ENCODE data around the gene VPREB3.
"Not testable (repeated sequence)": the region's sequence is repeated elsewhere in the genome, so short reads cannot be mapped to it uniquely, and the experiment has no call there.

VPREB3 gene

GRCh38 chr22:23744485-23744884, 9.7 kb downstream of the VPREB3 start:
- no peak for TF ChIP-seq CTCF (IDR thresholded peaks at IDR 0.05; ENCODE audit: low read depth, low read length)
- H3K4me3 ChIP-seq (ENCODE audit: low read depth, low read length): no peak overlapping the region

- no peak overlapping the region for H3K4me3 ChIP-seq (ENCODE audit: low read depth, low read length)
- TF ChIP-seq CTCF (IDR thresholded peaks at IDR 0.05; ENCODE audit: low read depth, low read length): no peak
These were observed 10.2 kb downstream of the VPREB3 start for GRCh38 chr22:23744001-23744400.

- TF ChIP-seq CTCF (IDR thresholded peaks at IDR 0.05; ENCODE audit: low read depth, low read length): no peak
These were observed 10.9 kb downstream of the VPREB3 start for GRCh38 chr22:23743303-23743705.

GRCh38 chr22:23742505-23743264, 11.5 kb downstream of the VPREB3 start:
- no peak for TF ChIP-seq CTCF (IDR thresholded peaks at IDR 0.05; ENCODE audit: low read depth, low read length)
- H3K4me3 ChIP-seq (ENCODE audit: low read depth, low read length): no peak overlapping the region

More at GRCh38 chr22:23743303-23743705, 10.9 kb downstream of the VPREB3 start:
- H3K4me3 ChIP-seq (ENCODE audit: low read depth, low read length): no peak overlapping the region

GRCh38 chr22:23737696-23738095, 16.5 kb downstream of the VPREB3 start:
- TF ChIP-seq CTCF (IDR thresholded peaks at IDR 0.05; ENCODE audit: low read depth, low read length): no peak
- H3K4me3 ChIP-seq (ENCODE audit: low read depth, low read length): no peak overlapping the region

GRCh38 chr22:23728108-23728507, 26.1 kb downstream of the VPREB3 start:
- not testable (repeated sequence) for H3K4me3 ChIP-seq (ENCODE audit: low read depth, low read length)

- no peak for TF ChIP-seq CTCF (IDR thresholded peaks at IDR 0.05; ENCODE audit: low read depth, low read length)
- no peak overlapping the region for H3K4me3 ChIP-seq (ENCODE audit: low read depth, low read length)
These were observed 31.5 kb downstream of the VPREB3 start for GRCh38 chr22:23722724-23723123.

- no peak overlapping the region for H3K4me3 ChIP-seq (ENCODE audit: low read depth, low read length)
- TF ChIP-seq CTCF (IDR thresholded peaks at IDR 0.05; ENCODE audit: low read depth, low read length): no peak
These were observed 32.1 kb downstream of the VPREB3 start for GRCh38 chr22:23722160-23722559.

All from WI38 (cell line).